Measurements from ENCODE around the gene ADAMTS6. TPM values are rescaled to one million over a fixed set of nuclear protein-coding genes. Genes with fewer than 3 reads are reported as not detected.

The ADAMTS6 gene
- total RNA-seq, 1 donor from 2014 or later, result 19.0 TPM

DNA sequence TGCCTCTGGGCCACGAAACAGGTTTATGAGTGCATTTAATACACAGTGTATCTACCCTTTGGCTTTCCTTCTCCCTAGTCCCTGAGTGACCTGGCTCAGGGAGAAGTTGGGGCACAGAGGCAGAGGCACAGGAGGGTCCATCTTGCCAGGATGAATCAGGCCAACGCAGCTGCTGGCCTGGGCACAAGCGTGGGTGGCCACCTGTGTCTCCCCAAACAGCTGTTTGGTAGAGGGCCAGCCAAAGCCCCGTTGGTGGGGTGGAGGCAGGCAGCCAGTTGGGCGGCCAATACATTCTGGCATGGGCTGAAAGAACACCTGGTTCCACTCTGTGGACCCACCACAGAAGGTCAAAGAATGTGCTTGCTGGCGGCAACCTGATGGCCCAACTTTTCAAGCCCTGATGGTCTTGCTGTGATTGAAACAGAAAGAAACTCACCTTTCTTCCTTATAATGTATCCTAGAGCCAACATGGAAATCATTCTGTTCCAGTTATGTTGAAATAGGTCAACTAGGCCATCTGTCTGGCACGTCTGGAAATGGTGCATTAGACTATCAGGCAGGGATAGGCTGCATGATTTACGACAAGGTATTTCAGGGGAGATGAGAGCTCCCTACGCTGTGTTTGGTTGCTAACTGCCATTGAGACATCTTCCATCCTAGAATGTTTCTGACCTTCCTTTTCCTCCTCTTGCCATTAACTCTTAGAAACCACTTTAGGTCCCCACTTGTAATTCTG, 337.4 kb downstream of the ADAMTS6 start:
- DNase-seq (ENCODE audit: low spot score), result no peak

- DNase-seq (ENCODE audit: low spot score), result no peak
These were observed 339.2 kb downstream of the ADAMTS6 start for GRCh38 chr5:65142511-65143011.

DNA sequence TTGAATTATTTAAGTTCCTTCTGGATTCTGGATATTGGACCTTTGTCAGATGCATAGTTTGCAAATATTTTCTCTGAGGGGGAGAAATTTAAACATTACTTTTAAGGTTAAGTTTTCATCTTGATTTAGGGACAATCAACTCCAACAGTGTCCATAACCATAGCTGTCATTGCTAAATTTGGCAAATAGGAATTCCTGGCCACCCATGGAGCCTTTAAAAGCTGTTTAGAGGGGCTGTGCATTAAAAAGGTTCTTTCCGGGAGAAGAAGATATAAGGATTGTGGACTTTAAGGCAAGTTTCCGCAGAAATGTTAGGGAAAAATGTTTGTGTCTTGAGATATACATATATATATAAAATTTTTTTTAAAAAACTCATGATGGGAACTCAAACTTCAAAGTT, 339.7 kb downstream of the ADAMTS6 start:
- DNase-seq (ENCODE audit: low spot score), result no peak

- DNase-seq (ENCODE audit: low spot score), result no peak
These were observed 340.2 kb downstream of the ADAMTS6 start for GRCh38 chr5:65141493-65141892.

DNA sequence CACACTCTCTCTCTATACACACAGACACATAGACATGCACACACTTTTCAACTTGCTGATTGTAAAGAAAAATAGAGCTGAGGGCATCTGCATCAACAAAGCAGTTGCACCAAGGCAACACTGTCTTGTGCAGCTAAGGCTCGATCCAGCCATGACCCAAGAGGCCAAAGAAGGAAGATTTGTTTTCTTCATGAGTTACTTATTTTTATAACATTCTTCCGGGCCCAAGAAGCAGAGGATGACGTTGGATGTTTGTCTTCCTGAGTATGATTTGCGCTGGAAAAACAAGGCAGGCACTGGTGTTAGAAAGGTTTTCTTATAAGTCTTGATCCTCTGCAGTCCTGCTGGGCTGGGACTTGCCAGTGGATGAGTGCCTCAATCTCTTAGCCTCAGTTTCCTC, 344.1 kb downstream of the ADAMTS6 start:
- DNase-seq (ENCODE audit: low spot score), result no peak

- DNase-seq (ENCODE audit: low spot score), result no peak
These were observed 348.1 kb downstream of the ADAMTS6 start for GRCh38 chr5:65133477-65134110.

GRCh38 chr5:65132386-65132785, 349.3 kb downstream of the ADAMTS6 start:
- DNase-seq (ENCODE audit: low spot score), result no peak

GRCh38 chr5:65128226-65128625, 353.5 kb downstream of the ADAMTS6 start:
- no peak for DNase-seq (ENCODE audit: low spot score)

GRCh38 chr5:65127161-65127901, 354.4 kb downstream of the ADAMTS6 start:
- no peak for DNase-seq (ENCODE audit: low spot score)

DNA sequence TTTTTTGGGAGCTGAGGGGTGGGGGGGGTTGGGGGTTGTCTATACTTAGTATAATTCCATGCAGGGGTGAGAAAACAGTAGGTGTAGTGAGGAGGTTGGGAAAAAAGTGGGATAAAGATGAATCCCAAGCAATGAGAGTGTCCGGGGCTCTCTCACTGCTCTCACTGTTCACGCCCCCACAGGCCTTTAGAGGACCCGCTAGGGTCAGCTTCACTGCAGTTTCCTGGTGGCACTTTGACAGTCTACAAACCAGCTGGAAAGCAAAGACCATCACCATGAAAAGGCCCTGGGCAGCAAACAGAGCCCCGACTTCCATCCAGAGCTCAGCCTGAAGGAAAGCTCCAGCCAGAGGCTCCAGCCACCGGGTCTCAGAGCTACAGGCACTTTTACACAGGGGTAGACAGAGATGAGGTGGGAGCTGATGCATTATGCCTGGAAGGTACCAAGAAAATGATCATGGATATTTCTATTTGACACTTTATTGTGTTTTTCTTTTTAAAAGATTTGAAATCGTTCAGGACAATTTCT, 355.1 kb downstream of the ADAMTS6 start:
- no peak for DNase-seq (ENCODE audit: low spot score)

DNA sequence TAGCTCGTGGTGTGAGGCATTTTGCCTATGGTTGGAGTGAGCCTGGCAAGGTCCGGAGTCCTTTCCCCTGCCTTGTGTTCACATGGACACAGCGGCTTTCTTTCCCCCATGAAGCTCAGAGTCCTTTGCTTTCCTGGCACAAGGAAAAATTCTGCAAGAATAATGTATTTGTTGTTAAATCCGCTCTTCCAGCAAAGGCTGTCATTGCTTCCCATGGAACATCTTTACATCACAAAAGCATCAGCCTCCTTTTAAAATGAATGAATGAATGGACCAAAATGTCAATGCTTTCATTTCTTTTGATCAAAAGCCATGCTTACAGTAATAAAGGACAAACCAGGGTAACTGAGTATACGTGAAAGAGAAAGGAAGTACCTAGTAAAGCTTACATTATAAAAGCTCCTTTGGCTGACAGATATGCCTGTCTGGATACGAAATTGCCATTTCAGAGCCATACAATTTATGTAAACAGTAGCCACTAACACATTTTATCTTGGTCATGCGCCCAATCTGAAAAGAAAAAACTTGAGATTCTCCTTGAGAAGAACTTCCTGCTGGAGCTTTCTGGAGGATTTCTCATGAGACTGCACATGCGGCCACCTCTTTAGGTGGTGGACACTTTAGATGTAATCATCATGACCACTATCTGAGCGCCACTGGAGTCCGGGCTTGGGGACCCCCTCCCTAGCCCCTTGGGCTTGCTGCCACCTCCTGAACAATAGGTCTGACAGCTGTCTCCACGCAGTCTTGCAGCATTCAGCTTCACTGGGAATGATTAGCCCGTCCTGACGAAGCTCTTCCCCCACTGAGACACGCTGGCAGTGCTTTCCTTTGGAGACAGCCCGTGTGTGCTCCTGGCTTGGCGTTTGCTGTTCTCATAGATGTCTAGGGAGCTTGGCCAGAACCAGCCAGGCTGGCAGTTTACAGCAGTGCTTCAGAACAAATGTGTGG, 355.9 kb downstream of the ADAMTS6 start:
- DNase-seq (ENCODE audit: low spot score), result no peak

GRCh38 chr5:65121880-65122436, 359.8 kb downstream of the ADAMTS6 start:
- DNase-seq (ENCODE audit: low spot score), result no peak

DNA sequence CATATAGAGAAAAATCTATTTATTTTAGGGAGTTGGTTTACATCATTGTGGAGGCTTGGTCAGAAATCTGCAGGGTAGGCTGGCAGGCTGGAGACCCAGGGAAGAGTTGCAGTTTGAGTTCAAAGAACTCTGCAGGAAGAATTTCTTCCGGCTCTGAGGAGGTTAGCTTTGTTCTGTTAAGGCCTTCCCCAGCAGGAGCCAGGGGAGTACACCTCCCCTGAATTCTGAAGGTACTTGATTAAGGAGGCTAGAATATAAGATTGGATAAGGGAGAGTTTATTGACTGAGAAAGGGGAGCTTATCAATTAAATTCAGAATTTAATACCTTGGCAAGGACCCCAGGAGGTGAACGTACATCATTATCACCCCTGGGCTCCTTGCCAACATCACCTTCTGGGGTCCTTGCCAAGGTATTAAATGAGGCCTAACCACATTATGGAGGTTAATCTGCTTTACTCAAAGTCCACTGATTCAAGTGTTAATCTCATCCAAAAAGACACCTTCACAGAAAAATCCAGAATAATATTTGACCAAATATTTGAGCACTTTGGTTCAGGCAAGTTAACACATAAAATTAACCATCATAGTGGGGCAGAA, 361.3 kb downstream of the ADAMTS6 start:
- no peak for DNase-seq (ENCODE audit: low spot score)

- no peak for DNase-seq (ENCODE audit: low spot score)
These were observed 364.2 kb downstream of the ADAMTS6 start for GRCh38 chr5:65117525-65117924.

DNA sequence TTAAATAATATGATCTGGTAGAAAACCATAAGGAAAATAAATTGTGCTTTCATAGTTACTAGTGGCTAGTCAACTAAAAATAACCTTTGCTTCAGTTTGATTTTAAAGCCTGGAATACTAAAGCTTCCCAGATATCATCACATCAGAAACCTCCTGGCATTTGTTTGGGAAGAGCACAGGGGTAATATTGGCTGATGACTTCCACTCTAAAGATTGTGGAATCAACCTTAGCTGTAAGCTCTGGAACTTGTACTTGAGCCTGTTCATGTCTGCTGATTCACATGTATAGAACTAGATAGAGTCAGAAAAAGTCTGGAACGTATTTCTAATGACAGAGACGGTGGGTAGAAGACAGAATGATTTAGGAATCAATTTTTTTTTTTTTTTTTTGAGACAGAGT, 367.9 kb downstream of the ADAMTS6 start:
- no peak for DNase-seq (ENCODE audit: low spot score)

DNA sequence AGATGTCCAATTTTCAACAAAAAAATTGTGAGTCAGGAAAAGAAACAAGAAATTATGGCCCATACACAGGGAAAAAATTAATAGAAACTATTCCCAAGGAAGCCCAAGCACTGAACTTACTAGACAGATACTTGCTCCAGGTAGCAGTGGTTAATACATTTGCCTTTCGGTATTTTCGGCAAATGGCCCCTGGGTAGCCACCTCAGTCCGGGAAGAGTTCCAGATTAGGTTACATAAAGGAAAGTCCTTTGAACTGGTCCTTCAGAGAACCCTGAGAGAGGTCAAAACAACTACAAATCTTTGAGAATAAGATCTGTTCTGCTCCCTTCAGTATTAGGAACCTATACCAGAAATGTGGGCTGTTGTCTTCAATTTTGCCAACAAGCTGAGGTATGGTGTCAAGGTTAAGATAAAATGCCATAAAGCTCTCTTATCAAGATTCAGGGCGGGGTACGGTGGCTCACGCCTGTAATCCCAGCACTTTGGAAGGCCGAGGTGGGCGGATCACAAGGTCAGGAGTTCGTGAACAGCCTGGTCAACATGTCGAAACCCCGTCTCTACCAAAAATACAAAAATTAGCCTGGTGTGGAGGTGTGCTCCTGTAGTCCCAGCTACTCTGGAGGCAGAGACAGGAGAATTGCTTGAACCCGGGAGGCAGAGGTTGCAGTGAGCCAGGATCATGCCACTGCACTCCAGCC, 369.6 kb downstream of the ADAMTS6 start:
- no peak for DNase-seq (ENCODE audit: low spot score)

DNA sequence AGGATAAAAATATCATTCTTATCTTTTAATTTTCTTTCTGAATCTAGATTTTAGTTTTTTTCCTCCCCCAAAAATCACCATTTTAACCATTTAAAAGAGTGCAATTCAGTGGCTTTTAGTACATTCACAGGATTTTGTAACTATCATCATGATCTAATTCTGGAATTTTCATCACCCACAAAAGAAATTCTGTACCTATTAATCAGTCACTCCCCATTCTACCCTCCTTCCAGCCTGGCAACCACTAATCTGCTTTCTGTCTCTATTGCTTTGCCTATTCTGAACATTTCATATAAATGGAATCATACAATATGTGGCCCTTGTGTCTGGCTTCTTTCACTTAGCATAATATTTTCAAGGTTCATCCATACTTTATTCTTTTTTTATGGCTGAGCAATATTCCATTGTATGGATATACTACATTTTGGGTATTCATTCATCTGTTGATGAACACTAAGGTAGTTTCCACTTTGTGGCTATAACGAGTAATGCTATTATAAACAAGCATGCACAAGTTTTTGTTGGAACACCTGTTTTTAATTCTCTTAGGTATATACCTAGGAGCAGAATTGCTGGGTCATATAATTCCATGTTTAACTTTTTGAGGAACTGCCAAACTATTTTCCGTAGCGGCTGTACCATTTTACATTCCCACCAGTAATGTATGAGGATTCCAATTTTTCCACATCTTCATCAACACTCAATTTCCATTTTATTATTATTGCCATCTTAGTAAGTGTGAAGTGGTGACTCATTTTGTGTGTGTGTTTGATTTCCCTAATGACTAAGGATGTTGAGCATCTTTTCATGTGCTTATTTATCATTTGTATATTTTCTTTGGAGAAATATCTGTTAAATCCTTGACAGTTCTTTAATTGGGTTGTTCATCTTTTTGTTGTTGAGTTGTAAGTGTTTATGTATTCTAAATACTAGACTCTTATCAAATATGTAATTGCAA, 372.7 kb downstream of the ADAMTS6 start:
- no peak for DNase-seq (ENCODE audit: low spot score)

- no peak for DNase-seq (ENCODE audit: low spot score)
These were observed 376.4 kb downstream of the ADAMTS6 start for GRCh38 chr5:65105301-65105700.

DNA sequence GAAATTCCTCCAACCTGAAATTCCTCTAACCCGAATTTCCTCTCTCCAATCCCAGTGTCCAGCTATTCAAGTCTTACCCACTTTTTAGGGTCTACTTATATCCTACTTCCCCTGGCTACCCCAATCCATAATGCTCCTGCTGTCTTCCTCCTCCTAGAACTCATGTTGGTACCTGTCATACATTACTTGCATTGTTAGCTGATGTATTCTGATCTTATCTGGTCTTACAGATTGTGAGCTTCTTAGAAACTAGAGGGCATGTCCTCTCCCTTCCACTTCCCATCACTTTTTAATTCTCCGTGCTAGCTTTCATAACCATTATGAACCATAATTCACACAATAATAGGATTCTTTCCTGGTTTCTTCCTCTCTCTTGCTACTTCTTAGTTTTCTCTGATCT, 376.9 kb downstream of the ADAMTS6 start:
- no peak for DNase-seq (ENCODE audit: low spot score)
